Medulla oblongata (tissue), 1 donor: Measurements from ENCODE around the gene KBTBD7.
A peak's percentile ranks its signal among the peaks of the same experiment; 100 is the strongest.

Source experiments
- DNase-seq: peaks from one replicate; pipeline ENCODE4 v3.0.0-alpha.2; 2015; ENCODE audit errors: extremely low spot score

KBTBD7 gene, protein sequence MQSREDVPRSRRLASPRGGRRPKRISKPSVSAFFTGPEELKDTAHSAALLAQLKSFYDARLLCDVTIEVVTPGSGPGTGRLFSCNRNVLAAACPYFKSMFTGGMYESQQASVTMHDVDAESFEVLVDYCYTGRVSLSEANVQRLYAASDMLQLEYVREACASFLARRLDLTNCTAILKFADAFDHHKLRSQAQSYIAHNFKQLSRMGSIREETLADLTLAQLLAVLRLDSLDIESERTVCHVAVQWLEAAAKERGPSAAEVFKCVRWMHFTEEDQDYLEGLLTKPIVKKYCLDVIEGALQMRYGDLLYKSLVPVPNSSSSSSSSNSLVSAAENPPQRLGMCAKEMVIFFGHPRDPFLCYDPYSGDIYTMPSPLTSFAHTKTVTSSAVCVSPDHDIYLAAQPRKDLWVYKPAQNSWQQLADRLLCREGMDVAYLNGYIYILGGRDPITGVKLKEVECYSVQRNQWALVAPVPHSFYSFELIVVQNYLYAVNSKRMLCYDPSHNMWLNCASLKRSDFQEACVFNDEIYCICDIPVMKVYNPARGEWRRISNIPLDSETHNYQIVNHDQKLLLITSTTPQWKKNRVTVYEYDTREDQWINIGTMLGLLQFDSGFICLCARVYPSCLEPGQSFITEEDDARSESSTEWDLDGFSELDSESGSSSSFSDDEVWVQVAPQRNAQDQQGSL

DNA sequence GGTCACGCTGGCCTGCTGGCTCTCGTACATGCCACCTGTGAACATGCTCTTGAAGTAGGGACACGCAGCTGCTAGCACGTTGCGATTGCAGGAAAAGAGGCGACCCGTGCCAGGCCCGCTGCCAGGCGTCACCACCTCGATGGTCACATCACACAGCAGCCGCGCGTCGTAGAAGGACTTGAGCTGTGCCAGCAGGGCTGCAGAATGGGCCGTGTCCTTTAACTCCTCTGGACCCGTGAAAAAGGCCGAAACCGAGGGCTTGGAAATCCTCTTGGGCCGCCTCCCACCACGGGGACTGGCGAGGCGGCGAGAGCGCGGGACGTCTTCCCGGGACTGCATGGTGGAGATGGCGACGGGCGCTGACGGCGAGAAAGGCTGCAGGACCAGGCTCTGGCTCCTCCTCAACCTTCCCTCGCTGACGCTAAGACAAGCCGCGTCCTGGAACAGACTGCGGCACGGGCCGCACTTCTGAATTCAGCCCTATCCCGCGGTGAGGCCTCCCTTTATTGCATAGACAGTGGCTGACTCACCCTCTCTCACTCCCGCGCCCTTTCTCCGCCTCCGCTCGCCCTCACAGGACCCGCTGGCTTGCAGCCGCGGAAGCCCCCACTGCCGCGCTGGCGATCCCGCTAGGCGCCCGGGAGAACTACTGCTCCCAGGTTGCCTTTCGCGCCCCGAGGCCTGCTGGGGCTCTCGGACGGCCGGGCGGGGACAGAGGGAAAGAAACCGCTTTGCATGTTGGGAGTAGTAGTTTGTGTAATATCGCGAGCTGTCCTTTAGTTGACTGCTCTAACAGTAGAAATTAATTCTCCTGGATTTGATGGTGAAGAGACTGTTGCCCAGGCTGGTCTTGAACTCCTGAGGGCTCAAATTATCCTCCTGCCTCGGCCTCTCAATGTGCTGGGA is at the start of gene KBTBD7:
KBTBD7 (minus strand) TSS at position 651 of the 906 bp plus-strand sequence; CDS start at position 339, 312 bp downstream.
- peak; percentile 96 for DNase-seq

DNA sequence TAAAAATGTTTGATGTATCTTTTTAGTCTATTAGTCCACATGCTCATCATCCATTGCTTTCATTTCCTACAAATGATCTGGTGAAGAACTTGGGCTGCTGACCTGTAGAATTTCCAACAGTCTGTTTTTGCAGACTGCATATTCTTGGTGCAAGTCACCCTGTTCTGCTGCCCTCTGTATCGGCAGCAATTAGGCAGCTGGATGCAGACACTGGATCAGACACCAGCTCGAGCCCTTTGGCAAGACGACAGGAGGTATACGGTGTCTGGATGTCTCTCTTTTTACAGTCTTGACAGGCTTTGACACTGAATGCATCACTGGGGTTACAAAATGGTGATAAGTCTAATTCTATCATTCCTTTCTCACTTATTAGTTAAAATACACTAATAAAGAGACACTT is 47.3 kb upstream of the KBTBD7 start:
- DNase-seq, result no peak

DNA sequence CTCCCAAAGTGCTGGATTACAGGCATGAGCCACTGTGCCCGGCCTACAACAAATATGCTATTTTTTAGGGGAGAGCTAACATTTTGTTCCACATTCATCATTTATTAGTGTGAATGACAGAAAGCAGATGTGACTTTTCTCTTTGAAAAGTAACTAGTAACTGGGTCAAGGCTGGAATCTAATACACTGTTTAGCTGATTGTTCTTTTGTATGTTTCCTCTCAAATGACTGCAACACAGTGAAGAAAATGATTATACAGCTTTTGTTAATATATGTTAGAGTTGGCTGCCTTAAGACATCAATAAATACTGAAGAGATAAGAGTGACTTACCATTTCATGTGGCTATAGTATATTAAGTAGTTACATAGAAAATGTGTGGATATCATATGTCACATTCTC is 42.0 kb upstream of the KBTBD7 start:
- no peak for DNase-seq

DNA sequence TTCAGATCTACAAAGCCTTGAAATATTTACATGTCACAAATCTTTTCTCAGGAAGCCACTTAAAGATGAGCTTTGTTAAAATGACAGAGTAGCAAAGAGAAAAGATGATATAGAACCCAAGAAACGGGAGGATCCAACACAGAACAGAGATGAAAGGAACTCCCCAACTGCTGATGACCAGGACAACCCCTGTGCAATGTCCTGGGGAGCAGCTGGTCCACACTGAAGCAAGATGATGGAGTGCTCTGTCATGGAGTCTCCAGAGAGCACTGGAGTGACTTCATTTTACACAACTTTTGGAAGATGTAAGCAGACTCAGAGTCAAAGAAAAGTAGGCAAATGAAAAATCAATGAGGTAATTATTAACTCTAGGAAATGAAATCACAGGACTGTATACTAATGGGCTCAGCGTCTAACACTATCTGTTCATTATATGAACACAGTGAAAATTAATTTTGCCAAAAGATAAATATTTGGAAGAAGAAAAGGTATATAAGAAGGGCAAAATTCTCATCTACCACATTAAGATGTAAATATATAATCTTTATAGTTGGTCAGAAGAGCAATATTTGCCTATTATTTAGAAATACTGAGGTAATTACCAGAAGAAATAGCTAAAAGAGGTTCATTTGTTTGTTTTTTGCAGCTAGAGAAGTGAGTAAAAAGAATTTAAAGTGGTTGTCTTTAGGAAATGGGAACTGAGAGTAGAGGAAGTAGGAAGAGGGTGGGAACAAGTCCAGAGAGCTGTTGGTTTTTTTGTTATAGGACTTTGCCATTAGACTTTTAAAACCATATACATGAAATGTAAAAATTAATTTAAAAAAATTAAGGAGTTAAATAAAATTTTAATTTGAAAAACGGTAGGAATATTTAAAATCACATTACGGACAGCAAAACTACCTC is 38.5 kb upstream of the KBTBD7 start:
- DNase-seq, result no peak

DNA sequence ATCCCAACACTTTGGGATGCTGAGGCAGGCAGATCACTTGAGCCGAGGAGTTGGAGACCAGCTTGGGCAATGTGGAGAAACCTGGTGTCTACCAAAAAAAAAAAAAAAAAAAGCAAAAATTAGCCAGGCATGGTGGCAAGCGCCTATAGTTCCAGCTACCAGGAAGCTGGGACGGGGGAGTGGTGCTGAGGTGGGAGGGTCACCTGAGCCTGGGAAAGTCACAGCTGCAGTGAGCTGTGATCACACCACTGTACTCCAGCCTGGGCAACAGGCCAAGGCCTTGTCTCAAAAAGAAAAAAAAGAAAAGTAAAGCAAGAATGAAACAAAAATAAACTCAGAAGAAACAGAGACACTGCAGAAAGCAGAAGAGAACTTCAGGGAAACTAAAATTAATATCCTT is 37.4 kb upstream of the KBTBD7 start:
- no peak for DNase-seq

DNA sequence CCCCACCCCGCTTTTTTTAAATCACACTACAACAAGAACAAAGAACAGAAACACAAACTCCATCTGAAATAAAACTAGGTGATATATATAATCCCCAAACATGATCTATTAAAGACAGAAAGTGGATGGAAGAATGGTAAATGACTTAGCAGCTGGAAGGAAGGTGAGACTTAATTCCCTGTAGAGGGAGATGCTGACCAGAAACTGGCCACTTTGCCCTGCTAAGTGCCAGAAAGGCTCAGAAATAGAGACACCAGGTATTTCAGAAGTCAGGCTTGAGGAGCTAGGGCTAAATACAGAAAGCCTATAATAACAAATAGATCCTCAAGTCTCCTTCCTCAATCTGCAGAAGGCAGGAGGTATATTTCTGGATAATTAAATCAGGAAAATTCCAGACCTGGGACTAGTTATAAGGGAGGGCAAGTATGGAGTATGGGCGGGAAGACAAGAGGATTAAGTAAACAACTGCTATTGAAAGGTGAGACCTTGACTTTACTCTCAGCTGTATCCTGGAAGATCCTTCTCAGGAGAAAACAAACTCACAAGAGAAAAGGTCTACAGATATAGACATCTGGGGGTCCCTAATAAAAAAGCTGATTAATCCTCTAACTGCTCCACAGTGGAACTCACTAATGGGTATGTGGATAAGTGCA is 36.8 kb upstream of the KBTBD7 start:
- DNase-seq, result no peak

DNA sequence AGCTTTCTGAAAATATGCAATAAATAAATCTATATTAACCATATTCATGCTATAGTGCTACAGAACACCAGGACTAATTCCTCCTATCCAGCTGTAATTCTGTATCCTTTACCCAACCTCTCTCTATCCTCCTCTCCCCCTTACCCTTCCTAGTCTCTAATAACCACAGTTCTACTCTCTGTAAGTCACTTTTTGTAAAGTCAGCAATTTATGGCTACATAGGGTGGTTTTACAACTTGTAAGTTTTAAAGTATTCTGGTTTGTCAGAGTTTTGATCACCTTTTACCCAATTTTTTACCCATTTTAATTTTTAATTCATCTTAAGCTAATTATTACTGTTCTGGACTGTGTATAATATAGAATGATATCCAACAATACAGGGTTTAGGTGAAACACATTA is 35.0 kb upstream of the KBTBD7 start:
- DNase-seq, result no peak

DNA sequence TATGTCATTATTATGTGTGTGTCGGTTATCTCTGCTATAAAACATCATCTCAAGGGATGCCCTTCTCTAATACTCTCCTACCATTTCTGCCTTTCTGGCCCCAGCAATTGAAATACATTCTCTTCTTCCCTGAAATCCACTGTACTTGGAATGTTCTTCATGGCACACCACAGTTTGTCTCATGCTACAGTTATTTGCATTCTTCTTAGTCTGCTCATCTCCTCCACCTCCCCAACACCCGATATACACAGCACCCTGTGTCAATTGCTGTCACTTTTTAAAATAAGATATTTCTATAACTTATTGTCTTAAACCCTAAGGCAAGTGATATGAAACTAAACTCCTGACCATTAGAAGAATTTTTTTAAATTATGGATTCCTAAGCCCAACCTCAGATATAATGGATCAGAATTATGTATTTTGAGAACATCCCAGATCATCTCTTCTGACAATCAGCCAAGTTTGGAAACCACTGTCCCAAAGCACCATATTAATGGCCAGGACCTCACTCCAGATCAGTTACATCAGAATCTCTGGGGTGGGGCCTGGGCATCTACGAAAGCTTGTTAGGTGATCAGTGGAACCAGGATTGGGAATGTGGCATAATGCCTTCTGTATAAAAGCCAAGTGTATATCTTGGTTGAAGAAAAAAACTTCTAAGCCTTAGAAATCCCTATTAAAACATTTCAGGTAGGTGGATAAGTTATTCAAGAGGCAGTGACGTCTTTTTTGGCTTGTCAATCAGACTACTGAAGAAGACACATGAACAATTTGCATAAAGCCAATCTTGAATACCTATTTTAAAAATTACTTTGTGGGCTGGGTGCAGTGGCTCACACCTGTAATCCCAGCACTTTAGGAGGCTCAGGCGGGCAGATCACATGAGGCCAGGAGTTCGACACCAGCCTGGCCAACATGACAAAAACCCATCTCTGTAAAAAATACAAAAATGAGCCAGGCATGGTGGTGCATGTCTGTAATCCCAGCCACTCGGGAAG is 30.0 kb upstream of the KBTBD7 start:
- no peak for DNase-seq

DNA sequence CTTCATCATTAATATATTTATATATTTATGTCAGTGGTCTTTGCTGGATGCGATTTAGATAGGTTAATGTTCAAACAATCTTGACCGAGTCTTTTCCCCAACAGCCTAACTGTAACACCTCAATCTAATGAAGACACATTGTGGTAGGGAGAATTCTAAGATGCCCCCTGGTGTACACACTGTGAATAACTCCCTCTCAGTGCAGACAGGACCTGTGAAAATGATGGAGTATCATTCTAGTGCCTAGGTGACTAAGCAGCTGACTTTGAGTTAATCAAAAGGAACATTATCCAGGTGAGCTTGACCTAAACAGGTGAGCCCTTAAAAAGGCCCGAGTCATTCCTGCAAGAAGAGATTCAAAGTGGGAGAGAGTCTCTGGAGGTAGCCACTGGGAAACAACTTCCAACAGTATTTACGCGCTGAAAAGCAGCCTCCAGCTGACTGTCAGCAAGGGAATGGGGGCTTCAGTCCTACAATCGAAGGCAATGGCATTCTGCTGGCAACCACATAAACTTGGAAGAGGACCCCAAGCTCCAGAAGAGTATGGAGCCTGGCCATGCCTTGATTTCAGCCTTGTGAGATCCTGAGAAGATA is 28.0 kb upstream of the KBTBD7 start:
- DNase-seq, result peak; percentile 74

DNA sequence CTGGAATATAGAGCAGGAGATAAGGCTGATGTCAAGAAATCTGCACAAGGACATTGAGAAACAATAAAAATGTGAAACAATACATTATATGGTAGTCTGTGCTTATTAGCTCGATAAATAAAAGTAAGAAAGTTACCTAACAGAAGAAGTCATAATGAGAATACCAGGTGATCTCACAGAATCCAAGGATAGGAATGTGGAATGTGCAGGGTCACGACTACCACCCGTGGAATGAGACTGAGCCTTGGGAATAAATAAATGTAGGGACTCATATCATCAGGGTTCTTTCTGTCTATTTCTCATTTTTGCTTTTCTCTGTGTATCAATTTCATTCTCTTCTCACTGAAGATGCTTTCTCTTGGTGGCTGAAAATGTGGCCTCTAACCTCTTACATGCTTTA is 26.0 kb upstream of the KBTBD7 start:
- DNase-seq, result no peak

DNA sequence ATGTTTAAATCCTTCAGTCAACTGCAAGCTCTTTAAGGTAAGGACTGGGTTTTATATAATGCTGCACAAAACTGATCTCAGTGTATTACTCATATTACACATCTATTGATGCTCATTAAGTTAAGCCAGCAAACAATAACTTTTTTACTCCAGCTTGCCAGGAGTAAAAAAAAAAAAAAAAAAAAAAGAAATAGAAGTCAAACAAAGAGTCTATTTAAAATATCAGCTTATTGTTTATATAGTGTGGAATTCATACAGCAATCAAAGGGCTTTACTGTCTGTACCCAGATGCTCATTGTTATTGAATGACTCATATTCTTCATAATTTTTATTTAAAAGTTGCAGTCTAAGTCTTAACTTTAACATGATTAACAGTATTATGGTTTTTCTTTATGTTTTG is 21.8 kb upstream of the KBTBD7 start:
- DNase-seq, result no peak

DNA sequence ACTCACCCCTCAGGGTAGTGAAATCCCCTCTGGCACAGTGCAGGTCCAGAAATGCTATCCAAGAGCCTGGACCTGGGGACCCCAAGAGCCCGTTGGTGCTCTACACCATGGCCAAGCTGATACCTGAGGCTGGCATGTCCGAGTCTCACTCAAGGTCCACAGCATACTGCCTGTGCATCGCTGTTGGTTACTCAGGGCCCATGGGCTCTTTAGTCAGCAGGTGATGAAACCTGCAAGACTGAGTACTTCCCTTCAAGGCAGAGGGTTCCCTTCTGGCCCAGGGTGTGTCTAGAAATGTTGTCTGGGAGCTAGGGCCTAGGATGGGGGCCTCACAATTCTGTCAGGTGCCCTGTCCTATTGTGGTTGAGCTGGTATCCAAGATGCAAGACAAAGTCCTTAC is 19.6 kb upstream of the KBTBD7 start:
- DNase-seq, result no peak

DNA sequence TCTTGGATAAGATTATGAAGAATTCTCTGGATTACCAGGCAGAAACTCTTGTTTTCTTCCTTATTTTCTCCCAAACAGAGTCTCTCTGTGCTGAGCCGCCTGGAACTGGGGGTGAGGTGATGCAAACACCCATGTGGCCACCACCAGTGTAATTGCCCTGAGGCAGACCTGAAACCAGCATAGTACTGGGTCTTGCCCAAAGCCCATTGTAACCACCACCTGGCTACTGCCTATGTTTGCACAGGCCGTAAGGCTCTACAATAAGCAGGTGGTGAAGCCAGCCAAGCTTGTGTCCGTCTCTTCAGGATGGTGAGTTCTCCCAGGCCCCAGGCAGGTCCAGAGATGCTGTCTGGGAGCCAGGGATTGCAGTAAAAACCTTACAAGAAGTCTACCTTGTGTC is 18.9 kb upstream of the KBTBD7 start:
- no peak for DNase-seq

DNA sequence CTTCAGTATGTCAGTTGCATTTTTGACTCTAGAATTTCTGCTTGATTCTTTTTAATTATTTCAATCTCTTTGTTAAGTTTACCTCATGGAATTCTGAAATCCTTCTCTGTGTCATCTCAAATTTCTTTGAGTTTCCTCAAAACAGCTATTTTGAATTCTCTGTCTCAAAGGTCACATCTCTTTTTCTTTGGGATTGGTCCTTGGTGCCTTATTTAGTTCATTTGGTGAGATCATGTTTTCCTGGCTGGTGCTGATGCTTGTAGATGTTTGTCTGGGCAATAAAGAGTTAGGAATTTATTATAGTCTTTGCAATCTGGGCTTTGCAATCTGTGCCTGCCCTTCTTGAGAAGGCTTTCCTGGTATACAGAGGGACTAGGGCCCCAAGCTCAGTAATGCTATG is 18.5 kb upstream of the KBTBD7 start:
- DNase-seq, result no peak

DNA sequence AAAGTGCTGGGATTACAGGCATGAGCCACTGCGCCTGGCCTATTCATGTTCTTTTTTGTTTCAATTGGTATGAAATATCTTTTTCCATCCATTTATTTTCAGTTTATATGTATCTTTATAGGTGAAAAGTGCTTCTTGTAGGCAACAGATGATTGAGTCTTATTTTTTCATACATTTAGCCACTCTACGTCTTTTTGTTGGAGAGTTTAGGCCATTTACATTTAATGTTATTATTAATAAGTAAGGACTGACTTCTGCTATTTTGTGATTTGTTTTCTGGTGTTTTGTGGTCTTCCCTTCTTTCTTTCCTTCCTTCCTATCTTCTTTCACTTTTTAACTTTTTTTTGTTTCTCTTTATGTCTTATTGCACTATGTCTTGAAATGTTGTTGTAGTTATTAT is 16.7 kb upstream of the KBTBD7 start:
- no peak for DNase-seq

DNA sequence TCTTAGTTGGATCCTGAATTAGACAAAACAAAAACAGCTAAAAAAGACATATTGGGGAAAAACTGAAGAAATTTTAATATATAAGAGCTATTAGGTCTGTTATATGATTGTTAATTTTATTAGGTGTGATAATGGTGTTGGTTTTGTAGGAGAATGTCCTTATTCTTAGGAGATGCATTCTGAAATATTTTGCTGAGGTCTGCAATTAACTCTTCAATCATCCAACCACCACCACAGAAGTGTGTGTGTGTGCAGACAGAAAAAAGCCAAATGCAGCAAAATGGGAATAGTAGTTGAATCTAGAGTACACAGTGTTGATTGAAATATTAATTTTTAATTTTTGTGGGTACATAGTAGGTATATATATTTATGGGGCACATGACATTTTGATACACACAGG is 12.1 kb upstream of the KBTBD7 start:
- no peak for DNase-seq

DNA sequence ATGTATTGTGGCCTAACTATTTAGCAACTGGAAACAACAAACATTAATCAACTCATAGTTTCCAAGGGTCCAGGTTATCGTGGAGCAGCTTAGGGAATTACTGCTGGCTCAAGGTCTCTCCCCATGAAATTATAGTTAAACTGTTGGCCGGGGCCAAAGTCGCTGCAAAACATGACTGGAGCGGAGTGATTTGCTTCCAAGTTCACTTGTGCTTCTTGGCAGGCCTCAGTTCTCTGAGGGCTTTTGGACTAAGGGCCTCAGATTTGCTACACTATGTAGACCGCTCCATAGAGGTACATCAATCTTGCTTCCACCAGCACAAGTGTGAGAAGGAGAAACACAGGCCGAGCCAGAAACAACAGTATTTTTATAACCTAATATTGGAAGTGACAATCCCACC is 9.4 kb upstream of the KBTBD7 start:
- DNase-seq, result no peak

DNA sequence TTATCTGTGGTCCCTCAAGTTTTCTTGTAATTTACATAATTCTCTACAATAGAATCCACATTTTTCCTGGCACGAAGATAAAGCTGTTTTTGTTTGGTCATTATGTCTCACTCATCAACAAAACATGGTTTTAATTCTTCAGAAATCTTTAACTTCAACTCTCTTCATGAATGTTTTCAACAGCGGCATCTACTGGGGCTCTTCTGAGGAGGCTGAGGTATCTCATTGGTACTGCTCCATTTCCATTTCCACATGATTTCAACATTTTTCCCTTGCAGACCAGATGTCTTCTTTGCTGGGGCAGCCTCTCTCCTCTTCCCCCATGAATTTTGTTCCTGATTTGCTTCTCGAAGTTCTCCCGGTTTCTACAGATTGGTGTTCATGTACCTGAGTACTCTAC is 5.8 kb upstream of the KBTBD7 start:
- no peak for DNase-seq

DNA sequence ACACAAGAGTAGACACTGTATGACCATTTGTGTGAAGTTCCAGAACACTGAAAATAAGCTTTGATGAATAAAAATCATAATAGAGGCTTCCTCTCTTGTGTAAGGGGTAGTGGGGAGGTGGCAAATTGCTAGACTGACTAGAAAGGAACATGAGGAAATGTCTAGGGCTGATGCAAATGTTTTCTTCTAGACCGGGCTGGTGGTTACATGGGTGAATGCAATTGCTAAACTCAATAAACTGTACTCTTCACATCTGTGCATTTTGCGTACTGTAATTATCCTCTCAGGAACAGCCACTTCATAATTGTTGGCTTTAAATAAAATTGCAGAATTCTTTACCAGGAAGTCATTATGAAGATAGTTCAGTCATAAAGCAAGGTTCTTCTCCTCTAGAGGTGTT is 5.2 kb upstream of the KBTBD7 start:
- DNase-seq, result no peak
